Endothelial cell of umbilical vein (primary cell): ENCODE results near the gene FAM43B.

ENCODE experiments used
- EZH2 ChIP-seq: IDR thresholded peaks from 2 replicates; pipeline ENCODE4 v1.6.1; 2012; ENCODE audit warnings: borderline replicate concordance, low read depth, mild to moderate bottlenecking, moderate library complexity, low read length, inconsistent platforms; ENCODE audit not compliant: severe bottlenecking
- GATA2 ChIP-seq: IDR thresholded peaks from 2 replicates; pipeline ENCODE4 v1.7.0; 2011; ENCODE audit warnings: low read depth, mild to moderate bottlenecking, moderate library complexity, mixed read lengths, low read length; ENCODE audit not compliant: insufficient read length, insufficient read depth
- MYC ChIP-seq: IDR thresholded peaks from one replicate; pipeline ENCODE4 v1.6.1; 2011; ENCODE audit warnings: mild to moderate bottlenecking, low read depth, low read length
- POLR2A ChIP-seq: IDR thresholded peaks from 2 replicates; pipeline ENCODE4 v1.6.1; 2012; ENCODE audit warnings: low read depth, mild to moderate bottlenecking, control low read depth, low read length
- POLR2AphosphoS5 ChIP-seq: IDR thresholded peaks from 2 replicates; pipeline ENCODE4 v1.6.1; 2012; ENCODE audit warnings: low read depth, mild to moderate bottlenecking, control low read depth, low read length, moderate library complexity; ENCODE audit not compliant: insufficient read depth
- TF ChIP-seq, protein P1 (sequence below), 2 donors: IDR thresholded peaks; 1 replicate in 1 of 2; 2 replicates in 1 of 2; pipeline ENCODE4 v1.5.1; 2011; ENCODE audit warnings: low read length in 2 of 2, mild to moderate bottlenecking in 2 of 2, moderate library complexity in 2 of 2, control low read depth in 1 of 2, inconsistent platforms in 1 of 2, low read depth in 1 of 2; ENCODE audit not compliant: insufficient read depth in 1 of 2; ENCODE audit errors: extremely low read depth in 1 of 2
- TF ChIP-seq, protein P2 (sequence below): IDR thresholded peaks from 2 replicates; pipeline ENCODE4 v1.6.1; 2011; ENCODE audit not compliant: insufficient read depth, insufficient read length

DNA sequence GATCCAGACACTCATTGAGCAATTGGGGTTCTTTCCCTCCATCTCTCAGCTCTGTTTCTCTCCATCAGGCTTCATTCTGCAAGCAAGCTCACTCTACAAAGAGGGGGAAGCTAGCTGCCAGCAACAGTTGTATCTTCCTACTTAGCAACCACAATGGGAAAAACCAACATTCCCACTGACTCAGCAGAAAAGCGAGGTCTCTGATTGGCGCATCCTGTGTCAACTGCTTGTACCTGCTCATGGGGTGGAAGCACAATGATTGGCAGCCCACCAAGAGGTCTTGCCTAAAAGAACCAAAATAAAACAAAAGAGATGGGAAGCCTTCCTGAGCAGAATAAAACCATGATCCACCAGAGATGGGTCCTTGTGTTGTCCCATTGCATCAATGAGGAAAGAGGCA lies 32.5 kb downstream of the FAM43B start:
- TF ChIP-seq, protein P1, sequence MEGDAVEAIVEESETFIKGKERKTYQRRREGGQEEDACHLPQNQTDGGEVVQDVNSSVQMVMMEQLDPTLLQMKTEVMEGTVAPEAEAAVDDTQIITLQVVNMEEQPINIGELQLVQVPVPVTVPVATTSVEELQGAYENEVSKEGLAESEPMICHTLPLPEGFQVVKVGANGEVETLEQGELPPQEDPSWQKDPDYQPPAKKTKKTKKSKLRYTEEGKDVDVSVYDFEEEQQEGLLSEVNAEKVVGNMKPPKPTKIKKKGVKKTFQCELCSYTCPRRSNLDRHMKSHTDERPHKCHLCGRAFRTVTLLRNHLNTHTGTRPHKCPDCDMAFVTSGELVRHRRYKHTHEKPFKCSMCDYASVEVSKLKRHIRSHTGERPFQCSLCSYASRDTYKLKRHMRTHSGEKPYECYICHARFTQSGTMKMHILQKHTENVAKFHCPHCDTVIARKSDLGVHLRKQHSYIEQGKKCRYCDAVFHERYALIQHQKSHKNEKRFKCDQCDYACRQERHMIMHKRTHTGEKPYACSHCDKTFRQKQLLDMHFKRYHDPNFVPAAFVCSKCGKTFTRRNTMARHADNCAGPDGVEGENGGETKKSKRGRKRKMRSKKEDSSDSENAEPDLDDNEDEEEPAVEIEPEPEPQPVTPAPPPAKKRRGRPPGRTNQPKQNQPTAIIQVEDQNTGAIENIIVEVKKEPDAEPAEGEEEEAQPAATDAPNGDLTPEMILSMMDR (IDR thresholded peaks at IDR 0.05; ENCODE audit: extremely low read depth in 1 of 2, insufficient read depth in 1 of 2, low read depth in 1 of 2, low read length in 2 of 2), result no peak
- no peak for TF ChIP-seq MYC
- no peak for TF ChIP-seq POLR2A
- TF ChIP-seq, protein P2, sequence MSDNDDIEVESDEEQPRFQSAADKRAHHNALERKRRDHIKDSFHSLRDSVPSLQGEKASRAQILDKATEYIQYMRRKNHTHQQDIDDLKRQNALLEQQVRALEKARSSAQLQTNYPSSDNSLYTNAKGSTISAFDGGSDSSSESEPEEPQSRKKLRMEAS, result no peak
- no peak for TF ChIP-seq POLR2AphosphoS5
- TF ChIP-seq EZH2, result no peak
- TF ChIP-seq GATA2, result no peak
